Colonic mucosa (tissue), 4 donors: ENCODE results near the gene YARS1. TPM values are rescaled to one million over a fixed set of nuclear protein-coding genes. Genes with fewer than 3 reads are reported as not detected.

Experiments
- DNase-seq: peaks from one replicate; pipeline ENCODE4 v3.0.0-alpha.2; 2020
- H3K27ac ChIP-seq: fragments of 200-600 bp; one replicate; pipeline ENCODE4 v1.8.0; 2021
- H3K27me3 ChIP-seq: fragments of 200-600 bp; one replicate; pipeline ENCODE4 v1.8.0; 2021
- H3K36me3 ChIP-seq: fragments of 200-600 bp; one replicate; pipeline ENCODE4 v1.8.0; 2021
- H3K4me1 ChIP-seq: fragments of 200-600 bp; one replicate; pipeline ENCODE4 v1.8.0; 2021; ENCODE audit warnings: mild to moderate bottlenecking
- H3K4me3 ChIP-seq: fragments of 200-600 bp; one replicate; pipeline ENCODE4 v1.8.0; 2021
- H3K9ac ChIP-seq, 2 donors: one replicate each; pipeline ENCODE4 v1.7.0; 2013; ENCODE audit warnings: control low read depth in 2 of 2, low read depth in 2 of 2, low read length in 2 of 2
- H3K9me3 ChIP-seq: fragments of 200-600 bp; one replicate; pipeline ENCODE4 v1.8.0; 2021
- intact Hi-C: fragments of 100-400 bp; cut with DNase I; formaldehyde crosslinking; loops from one replicate; pipeline ENCODE4 v1.14.1; 2022
- total RNA-seq, 2 donors: library from RNA; stranded (reverse); fragmentation: NEBNext Ultra II Directional in 1 of 2; extraction: Animal tissue kit (Norgen Biotek cat#: 25700) in 1 of 2; gene quantifications; one replicate each; pipeline ENCODE4 v1.2.1, GENCODE V29; 2021
- TF ChIP-seq, protein P1 (sequence below): fragments of 200-600 bp; IDR thresholded peaks from one replicate; pipeline ENCODE4 v1.8.0; 2022; ENCODE audit warnings: antibody characterized with exemption, mild to moderate bottlenecking
- donor health status: healthy.
- donor health status: DM: no; HTN: no; CAD: no.
- donor health status: DM: no; HTN: no; CAD: no.

The YARS1 gene
- total RNA-seq, 2 donors from 2014 or later, result 60.2 to 116 TPM

DNA sequence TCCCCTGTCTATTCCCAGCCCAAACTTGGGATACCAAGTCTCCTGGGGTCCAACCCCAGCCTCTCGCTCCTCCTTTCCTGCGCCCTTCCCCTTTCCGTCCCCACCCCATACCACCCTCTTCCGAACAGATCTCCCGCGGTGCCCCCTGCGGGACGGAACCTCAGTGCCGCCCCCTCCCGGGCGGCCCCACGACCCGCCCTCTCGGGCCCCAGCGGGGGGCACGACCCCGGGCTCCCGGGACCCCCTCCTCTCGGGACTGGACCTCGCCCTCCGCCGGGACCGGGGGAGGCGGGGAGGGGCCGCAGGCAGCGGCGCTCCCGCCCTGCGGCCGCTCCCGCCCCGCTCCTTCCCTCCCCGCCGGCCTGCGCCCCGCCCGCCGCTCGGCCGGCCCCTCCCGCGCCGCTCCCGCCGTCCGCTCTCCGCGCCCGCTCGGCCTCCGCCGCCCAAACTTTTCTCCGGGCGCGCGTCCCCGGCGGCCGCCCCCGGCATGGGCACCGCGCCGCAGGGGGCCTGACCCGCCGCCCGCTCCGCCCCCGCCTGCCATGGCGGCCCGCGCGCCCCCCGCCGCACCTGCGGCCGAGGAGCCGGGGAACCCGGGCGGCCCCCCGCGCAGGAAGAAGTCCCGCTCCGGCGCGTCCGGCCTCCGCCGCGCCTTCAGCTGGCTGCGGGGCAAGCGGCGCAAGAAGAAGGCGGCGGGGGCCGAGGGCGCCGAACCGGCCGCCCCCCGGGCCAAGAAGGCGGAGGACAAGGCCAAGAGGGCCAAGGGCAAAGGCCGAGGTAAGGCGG, 75.6 kb downstream of the YARS1 start:
- Histone ChIP-seq H3K27me3 (no peaks in the 10 kb centered on the region), H3K36me3 (no peaks in the 10 kb centered on the region), H3K9me3 (no peaks in the 10 kb centered on the region), H3K4me1 (peaks cover 8% of the 10 kb centered on the region), H3K27ac (peak overlapping the region; percentile 95), H3K9ac (peak overlapping the region; percentile 97 to 98), H3K4me3 (peak overlapping the region; percentile 76)
- TF ChIP-seq, protein P1, sequence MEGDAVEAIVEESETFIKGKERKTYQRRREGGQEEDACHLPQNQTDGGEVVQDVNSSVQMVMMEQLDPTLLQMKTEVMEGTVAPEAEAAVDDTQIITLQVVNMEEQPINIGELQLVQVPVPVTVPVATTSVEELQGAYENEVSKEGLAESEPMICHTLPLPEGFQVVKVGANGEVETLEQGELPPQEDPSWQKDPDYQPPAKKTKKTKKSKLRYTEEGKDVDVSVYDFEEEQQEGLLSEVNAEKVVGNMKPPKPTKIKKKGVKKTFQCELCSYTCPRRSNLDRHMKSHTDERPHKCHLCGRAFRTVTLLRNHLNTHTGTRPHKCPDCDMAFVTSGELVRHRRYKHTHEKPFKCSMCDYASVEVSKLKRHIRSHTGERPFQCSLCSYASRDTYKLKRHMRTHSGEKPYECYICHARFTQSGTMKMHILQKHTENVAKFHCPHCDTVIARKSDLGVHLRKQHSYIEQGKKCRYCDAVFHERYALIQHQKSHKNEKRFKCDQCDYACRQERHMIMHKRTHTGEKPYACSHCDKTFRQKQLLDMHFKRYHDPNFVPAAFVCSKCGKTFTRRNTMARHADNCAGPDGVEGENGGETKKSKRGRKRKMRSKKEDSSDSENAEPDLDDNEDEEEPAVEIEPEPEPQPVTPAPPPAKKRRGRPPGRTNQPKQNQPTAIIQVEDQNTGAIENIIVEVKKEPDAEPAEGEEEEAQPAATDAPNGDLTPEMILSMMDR, result no peak
- intact Hi-C loops, result no loop called here
- peak; percentile 54 for DNase-seq

DNA sequence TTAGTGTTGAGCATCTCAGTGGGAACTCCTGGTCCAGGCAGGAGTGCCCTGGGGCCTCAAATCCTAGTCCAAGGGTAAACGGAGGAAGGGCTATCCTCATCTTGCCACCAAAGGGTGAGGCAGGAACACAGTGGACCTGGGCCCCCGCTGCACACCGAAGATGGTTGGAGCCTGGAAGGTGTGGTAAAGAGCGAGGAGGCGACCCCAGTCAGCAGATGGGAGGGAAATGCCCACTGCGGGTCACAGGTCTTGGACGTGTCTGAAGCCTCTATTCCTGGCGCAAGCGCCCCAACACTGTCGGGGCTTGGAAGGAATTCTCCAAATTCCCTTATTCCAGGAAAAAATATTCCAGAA, 76.1 kb downstream of the YARS1 start:
- Histone ChIP-seq H3K9ac (peak overlapping the region; percentile 69 to 84), H3K4me1 (peaks cover 11% of the 10 kb centered on the region), H3K4me3 (peak overlapping the region; percentile 43), H3K27ac (peak overlapping the region; percentile 38), H3K27me3 (no peaks in the 10 kb centered on the region), H3K36me3 (no peaks in the 10 kb centered on the region), H3K9me3 (no peaks in the 10 kb centered on the region)
- DNase-seq, result peak; percentile 41
- TF ChIP-seq, protein P1, result no peak
- intact Hi-C loops, result no loop called here

GRCh38 chr1:32736812-32737791, 80.1 kb downstream of the YARS1 start:
- DNase-seq, result peak; percentile 89
- Histone ChIP-seq H3K27me3 (no peaks in the 10 kb centered on the region), H3K4me1 (peaks cover 11% of the 10 kb centered on the region), H3K9me3 (no peaks in the 10 kb centered on the region), H3K9ac (peak overlapping the region; percentile 4 to 81), H3K4me3 (no peak overlapping the region), H3K36me3 (no peaks in the 10 kb centered on the region), H3K27ac (peak overlapping the region; percentile 88)
- intact Hi-C loops, result no loop called here
- TF ChIP-seq, protein P1, result no peak

DNA sequence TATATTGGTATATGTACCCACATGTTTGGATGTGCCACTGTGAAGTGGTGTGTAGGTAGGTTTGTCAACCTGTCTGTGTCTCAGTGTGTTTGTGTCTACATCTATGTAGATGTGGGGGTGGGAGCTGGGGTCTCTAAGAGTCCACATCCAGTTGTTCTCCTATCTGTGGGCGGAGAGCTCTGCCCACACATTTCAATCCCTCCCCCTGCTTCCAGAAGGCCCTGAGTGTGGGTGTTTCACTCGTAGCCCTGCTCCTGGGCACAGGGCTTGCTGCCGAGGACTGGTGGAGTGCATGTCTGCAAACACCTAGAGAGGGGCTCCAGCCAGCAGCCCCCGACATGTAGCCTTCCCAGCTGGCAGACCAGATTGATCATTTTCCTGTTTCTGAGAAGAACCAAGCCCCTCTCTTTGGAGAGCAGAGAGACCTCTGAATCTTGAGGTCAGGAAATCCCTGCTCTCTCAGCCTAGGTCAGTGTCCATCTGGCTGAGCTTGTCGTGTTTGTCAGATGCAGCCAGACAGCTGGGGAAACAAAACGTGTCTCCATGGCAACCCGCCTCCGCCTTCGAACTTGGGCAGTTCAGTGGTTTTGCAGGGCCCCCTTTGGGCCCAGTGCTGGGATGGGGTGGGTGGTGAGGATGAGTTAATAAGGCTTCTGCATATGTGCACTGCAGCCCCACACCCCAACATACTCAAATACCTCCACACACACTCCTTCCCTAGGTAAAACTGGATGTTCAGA, 83.4 kb downstream of the YARS1 start:
- Histone ChIP-seq H3K4me3 (no peak overlapping the region), H3K27me3 (no peaks in the 10 kb centered on the region), H3K9ac (no peak overlapping the region), H3K4me1 (peaks cover 6% of the 10 kb centered on the region), H3K9me3 (no peaks in the 10 kb centered on the region), H3K27ac (no peak overlapping the region), H3K36me3 (no peaks in the 10 kb centered on the region)
- intact Hi-C loops, result no loop called here
- DNase-seq, result no peak
- TF ChIP-seq, protein P1, result no peak
